Gastrocnemius medialis (tissue), 4 donors: Measurements from ENCODE around the gene PADI4. TPM values are rescaled to one million over a fixed set of nuclear protein-coding genes. Genes with fewer than 3 reads are reported as not detected.

Source experiments
- ATAC-seq, 2 donors: fragments of 150-250 bp; one replicate each; pipeline ENCODE4 v1.9.1; 2016
- DNase-seq, 2 donors: peaks; one replicate each; pipeline ENCODE4 v3.0.0-alpha.2; 2019
- H3K27ac ChIP-seq, 4 donors: fragments of 200-600 bp; sonication (generic); 1 replicate in 1 of 4; 2 replicates in 3 of 4; pipeline ENCODE4 v1.5.1; 2016 to 2018; ENCODE audit warnings: mild to moderate bottlenecking in 2 of 4, moderate library complexity in 1 of 4
- H3K27me3 ChIP-seq, 3 donors: fragments of 200-600 bp; sonication (generic) in 2 of 3; 1 replicate in 1 of 3; 2 replicates in 2 of 3; pipeline versions ENCODE4 v1.5.1 to v1.6.0; 2016 to 2019; ENCODE audit warnings: mild to moderate bottlenecking in 1 of 3, moderate library complexity in 1 of 3
- H3K36me3 ChIP-seq, 2 donors: fragments of 200-600 bp; sonication (generic) in 1 of 2; one replicate each; pipeline ENCODE4 v1.5.1; 2017 to 2018
- H3K4me1 ChIP-seq, 2 donors: fragments of 200-600 bp; sonication (generic) in 1 of 2; one replicate each; pipeline ENCODE4 v1.5.1; 2016 to 2017; ENCODE audit warnings: mild to moderate bottlenecking in 2 of 2
- H3K4me3 ChIP-seq, 4 donors: fragments of 200-600 bp; sonication (generic) in 3 of 4; 1 replicate in 1 of 4; 2 replicates in 3 of 4; pipeline ENCODE4 v1.5.1; 2016 to 2019; ENCODE audit warnings: mild to moderate bottlenecking in 2 of 4
- H3K9me3 ChIP-seq, 3 donors: fragments of 200-600 bp; sonication (generic) in 2 of 3; 1 replicate in 1 of 3; 2 replicates in 2 of 3; pipeline ENCODE4 v1.5.1; 2016 to 2019
- CTCF ChIP-seq, 5 experiments: fragments of 450-650 bp in 3 of 5; fragments of 200-600 bp in 2 of 5; sonication (generic) in 2 of 5; IDR thresholded peaks in 4 of 5; conservative IDR thresholded peaks in 1 of 5; 1 replicate in 4 of 5; 2 replicates in 1 of 5; pipeline ENCODE4 v1.5.1; 2016 to 2019; ENCODE audit warnings: antibody characterized with exemption in 5 of 5, mild to moderate bottlenecking in 3 of 5, moderate library complexity in 3 of 5
- POLR2A ChIP-seq, 2 donors: fragments of 450-650 bp; IDR thresholded peaks; one replicate each; pipeline ENCODE4 v1.6.1; 2017; ENCODE audit warnings: antibody characterized with exemption in 2 of 2, mild to moderate bottlenecking in 2 of 2, moderate library complexity in 2 of 2
- in situ Hi-C, 4 donors: fragments of 200-750 bp; cut with MboI; loops; one replicate each; pipeline versions ENCODE4 v1.15.0 to v1.8.0; 2017; ENCODE audit warnings: low sequenced_read_pairs in 4 of 4
- intact Hi-C: fragments of 100-400 bp; cut with DNase I; formaldehyde crosslinking; loops from one replicate; pipeline ENCODE4 v1.15.1; 2023; ENCODE audit warnings: low total_unique reads
- total RNA-seq, 4 donors: library from RNA; depleted of rRNA; stranded (reverse); fragments of >200 nt; gene quantifications; one replicate each; pipeline versions ENCODE4 v1.1.0 to v1.2.3, GENCODE V29; 2016

Gene PADI4
- total RNA-seq, 4 donors from 2014 or later, result not detected

GRCh38 chr1:17287130-17287776, 20.7 kb upstream of the PADI4 start:
- DNase-seq (no peak), ATAC-seq (no peak)
- peaks cover 0 to 27% (median 7%) of the 10 kb centered on the region in 3 donors for H3K27me3 ChIP-seq
- in situ Hi-C loops, result no loop called here
- intact Hi-C loops, result no loop called here
- TF ChIP-seq POLR2A (IDR thresholded peaks at IDR 0.05), result no peak
- TF ChIP-seq CTCF (IDR thresholded peaks at IDR 0.05 in 4 of 5, conservative IDR thresholded peaks at IDR 0.05 in 1 of 5), result no peak
- H3K4me3 ChIP-seq, result no peak overlapping the region
- H3K4me1 ChIP-seq, result no peaks in the 10 kb centered on the region
- no peaks in the 10 kb centered on the region for H3K36me3 ChIP-seq
- no peaks in the 10 kb centered on the region for H3K9me3 ChIP-seq
- no peak overlapping the region for H3K27ac ChIP-seq

GRCh38 chr1:17289721-17290120, 18.3 kb upstream of the PADI4 start:
- intact Hi-C loops, result no loop called here
- Histone ChIP-seq H3K27me3 (peaks cover 4 to 16% (median 7%) of the 10 kb centered on the region in 3 donors), H3K27ac (no peak overlapping the region), H3K4me3 (no peak overlapping the region), H3K4me1 (no peaks in the 10 kb centered on the region), H3K9me3 (no peaks in the 10 kb centered on the region), H3K36me3 (no peaks in the 10 kb centered on the region)
- ATAC-seq, result no peak
- TF ChIP-seq CTCF (IDR thresholded peaks at IDR 0.05 in 4 of 5, conservative IDR thresholded peaks at IDR 0.05 in 1 of 5), result no peak
- no peak for TF ChIP-seq POLR2A (IDR thresholded peaks at IDR 0.05)
- in situ Hi-C loops, result no loop called here
- no peak for DNase-seq

GRCh38 chr1:17290553-17290952, 17.4 kb upstream of the PADI4 start:
- ATAC-seq (no peak), DNase-seq (no peak)
- in situ Hi-C loops, result no loop called here
- Histone ChIP-seq H3K27me3 (peaks cover 4 to 16% (median 7%) of the 10 kb centered on the region in 3 donors), H3K4me3 (no peak overlapping the region), H3K4me1 (no peaks in the 10 kb centered on the region), H3K27ac (no peak overlapping the region), H3K9me3 (no peaks in the 10 kb centered on the region), H3K36me3 (no peaks in the 10 kb centered on the region)
- TF ChIP-seq CTCF (IDR thresholded peaks at IDR 0.05 in 4 of 5, conservative IDR thresholded peaks at IDR 0.05 in 1 of 5) (no peak), POLR2A (IDR thresholded peaks at IDR 0.05) (no peak)
- intact Hi-C loops, result no loop called here

- Histone ChIP-seq H3K27ac (no peak overlapping the region), H3K36me3 (no peaks in the 10 kb centered on the region), H3K4me1 (no peaks in the 10 kb centered on the region), H3K9me3 (no peaks in the 10 kb centered on the region), H3K4me3 (no peak overlapping the region), H3K27me3 (peaks cover 4 to 16% (median 7%) of the 10 kb centered on the region in 3 donors)
- in situ Hi-C loops (no loop called here), intact Hi-C loops (no loop called here)
- DNase-seq, result no peak
- no peak for ATAC-seq
- no peak for TF ChIP-seq CTCF (IDR thresholded peaks at IDR 0.05 in 4 of 5, conservative IDR thresholded peaks at IDR 0.05 in 1 of 5)
- no peak for TF ChIP-seq POLR2A (IDR thresholded peaks at IDR 0.05)
Observed at GRCh38 chr1:17292299-17293160, 15.5 kb upstream of the PADI4 start.
